ENCODE data around the gene EFHD1. TPM values are rescaled to one million over a fixed set of nuclear protein-coding genes. Genes with fewer than 3 reads are reported as not detected.

Gene EFHD1
- total and polyA plus RNA-seq, 9 of the 15 experiments (the other 6 are each of a cell fraction or from before 2014, with no cell fraction given) = 0.66 to 9.1 (median 2.0) TPM

GRCh38 chr2:232658217-232658785, 24.9 kb downstream of the EFHD1 start (continued):
- TF ChIP-seq RERE (CRISPR knock-in tag; IDR thresholded peaks at IDR 0.05; ENCODE audit: borderline replicate concordance) (no peak), SMAD1 (IDR thresholded peaks at IDR 0.05; ENCODE audit: low read depth, low read length, partially characterized antibody) (no peak), CREBBP (IDR thresholded peaks at IDR 0.05; ENCODE audit: low read depth, low read length) (no peak), ZNF121 (CRISPR knock-in tag; conservative IDR thresholded peaks at IDR 0.05) (no peak), PML (IDR thresholded peaks at IDR 0.05; ENCODE audit: low read length) (no peak), REST (IDR thresholded peaks at IDR 0.05; ENCODE audit: borderline replicate concordance) (peak; percentile 15; the same call in 1 of the 2 replicates), REST (CRISPR knock-in tag; IDR thresholded peaks at IDR 0.05; ENCODE audit: low read depth) (no peak), CBX8 (IDR thresholded peaks at IDR 0.05; ENCODE audit: borderline replicate concordance, extremely low read depth, low read depth, low read length, poor library complexity, severe bottlenecking) (no peak), HMG20A (CRISPR knock-in tag; conservative IDR thresholded peaks at IDR 0.05) (no peak), BMI1 (IDR thresholded peaks at IDR 0.05; ENCODE audit: low read length) (no peak), TAF15 (IDR thresholded peaks at IDR 0.05; ENCODE audit: low read depth, low read length) (no peak), CTCFL (IDR thresholded peaks at IDR 0.05; ENCODE audit: borderline replicate concordance, insufficient read depth, low read depth, low read length, poor library complexity, severe bottlenecking) (peak; percentile 70)

Measured in K562 (cell line).